Urothelium cell line (cell line): ENCODE results near the gene REEP6.

Experiments used
- DNase-seq: peaks from one replicate; pipeline ENCODE4 v3.0.0; 2011; ENCODE audit warnings: low spot score, mixed read lengths
- FAIRE-seq: peaks from 2 replicates; lab custom pipeline; 2011; peaks lifted over from hg19 to GRCh38; lab: Jason Lieb, UNC

The REEP6 gene

GRCh38 chr19:1456121-1456900 is 34.7 kb upstream of the REEP6 start:
- DNase-seq (no peak), FAIRE-seq (no peak)

DNA sequence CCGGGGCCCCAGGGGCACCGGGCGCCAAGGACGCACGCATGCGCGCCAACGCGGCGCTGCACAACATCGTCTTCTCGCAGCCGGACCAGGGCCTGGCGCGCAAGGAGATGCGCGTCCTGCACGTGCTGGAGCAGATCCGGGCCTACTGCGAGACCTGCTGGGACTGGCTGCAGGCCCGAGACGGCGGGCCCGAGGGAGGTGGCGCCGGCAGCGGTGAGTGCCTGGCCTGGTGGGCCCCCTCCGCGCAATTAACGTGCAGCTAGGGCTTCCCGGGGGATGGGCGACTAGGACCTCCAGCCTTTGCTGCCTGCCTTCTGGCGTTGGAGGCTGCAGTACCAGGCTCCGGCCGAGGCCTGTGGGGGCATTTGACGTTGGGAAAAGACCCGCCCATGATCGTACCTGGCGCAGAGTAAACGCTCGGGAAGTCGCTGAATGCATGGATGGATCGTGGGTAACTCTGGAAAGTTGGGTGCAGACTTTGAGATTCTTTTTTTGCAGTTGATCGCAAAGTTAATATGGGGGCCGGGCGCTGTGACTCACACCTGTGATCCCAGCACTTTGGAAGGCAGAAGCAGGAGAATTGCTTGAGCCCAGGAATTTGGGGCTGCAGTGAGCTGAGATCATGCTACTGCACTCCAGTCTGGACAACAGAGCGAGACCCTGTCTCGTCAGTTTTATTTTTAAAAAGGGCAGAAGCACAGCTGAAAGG is 33.8 kb upstream of the REEP6 start:
- FAIRE-seq (no peak), DNase-seq (no peak)

- FAIRE-seq (no peak), DNase-seq (no peak)
These were observed 33.1 kb upstream of the REEP6 start for GRCh38 chr19:1457892-1458291.

DNA sequence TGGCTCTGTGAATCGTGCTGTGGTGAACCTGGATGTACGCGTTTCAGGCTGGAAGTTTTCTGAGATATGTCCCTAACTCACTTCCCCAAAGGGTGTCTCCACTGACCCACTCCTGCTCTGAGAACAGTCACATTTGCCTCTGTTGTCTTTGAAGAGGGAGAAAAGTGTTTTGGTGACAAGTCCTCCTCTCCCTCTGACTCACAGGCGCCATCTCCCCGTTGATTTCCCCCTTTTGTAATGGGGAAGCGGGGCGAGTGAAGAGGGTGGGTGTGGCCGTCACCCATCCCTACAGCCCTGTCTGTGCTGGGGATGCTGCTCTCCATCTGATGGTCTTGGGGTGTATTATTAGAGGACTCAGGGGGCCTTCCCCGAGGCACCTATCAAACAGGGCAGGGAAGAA is 31.5 kb upstream of the REEP6 start:
- FAIRE-seq: no peak

GRCh38 chr19:1460033-1460995 is 30.7 kb upstream of the REEP6 start:
- DNase-seq: no peak
- no peak for FAIRE-seq

More for the DNA sequence above, 31.5 kb upstream of the REEP6 start:
- DNase-seq: no peak

DNA sequence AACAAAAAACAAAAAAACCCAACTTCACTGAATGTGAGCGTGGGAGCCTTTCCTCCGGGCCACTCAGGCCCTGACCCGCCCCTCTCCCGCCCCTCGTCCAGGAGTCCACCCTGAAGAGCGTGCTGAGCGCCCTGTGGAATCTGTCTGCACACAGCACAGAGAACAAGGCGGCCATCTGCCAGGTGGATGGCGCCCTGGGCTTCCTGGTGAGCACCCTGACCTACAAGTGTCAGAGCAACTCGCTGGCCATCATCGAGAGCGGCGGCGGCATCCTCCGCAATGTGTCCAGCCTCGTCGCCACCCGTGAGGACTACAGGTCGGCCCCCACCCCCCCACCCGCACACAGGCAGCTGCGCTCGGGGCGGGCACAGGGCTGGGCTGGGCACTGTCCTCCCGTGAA is 29.1 kb upstream of the REEP6 start:
- DNase-seq (no peak), FAIRE-seq (no peak)

DNA sequence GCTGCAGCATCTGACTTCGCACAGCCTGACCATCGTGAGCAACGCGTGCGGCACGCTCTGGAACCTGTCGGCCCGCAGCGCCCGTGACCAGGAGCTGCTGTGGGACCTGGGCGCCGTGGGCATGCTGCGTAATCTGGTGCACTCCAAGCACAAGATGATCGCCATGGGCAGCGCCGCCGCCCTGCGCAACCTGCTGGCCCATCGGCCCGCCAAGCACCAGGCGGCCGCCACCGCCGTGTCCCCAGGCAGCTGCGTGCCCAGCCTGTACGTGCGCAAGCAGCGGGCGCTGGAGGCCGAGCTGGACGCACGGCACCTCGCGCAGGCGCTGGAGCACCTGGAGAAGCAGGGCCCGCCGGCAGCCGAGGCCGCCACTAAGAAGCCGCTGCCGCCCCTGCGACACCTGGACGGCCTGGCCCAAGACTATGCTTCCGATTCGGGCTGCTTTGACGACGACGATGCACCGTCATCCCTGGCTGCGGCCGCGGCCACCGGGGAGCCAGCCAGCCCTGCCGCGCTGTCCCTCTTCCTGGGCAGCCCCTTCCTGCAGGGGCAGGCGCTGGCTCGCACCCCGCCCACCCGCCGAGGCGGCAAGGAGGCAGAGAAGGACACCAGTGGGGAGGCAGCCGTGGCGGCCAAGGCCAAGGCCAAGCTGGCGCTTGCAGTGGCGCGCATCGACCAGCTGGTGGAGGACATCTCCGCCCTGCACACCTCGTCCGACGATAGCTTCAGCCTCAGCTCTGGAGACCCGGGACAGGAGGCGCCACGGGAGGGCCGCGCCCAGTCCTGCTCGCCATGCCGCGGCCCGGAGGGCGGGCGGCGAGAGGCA is 25.6 kb upstream of the REEP6 start:
- FAIRE-seq: no peak
- no peak for DNase-seq

DNA sequence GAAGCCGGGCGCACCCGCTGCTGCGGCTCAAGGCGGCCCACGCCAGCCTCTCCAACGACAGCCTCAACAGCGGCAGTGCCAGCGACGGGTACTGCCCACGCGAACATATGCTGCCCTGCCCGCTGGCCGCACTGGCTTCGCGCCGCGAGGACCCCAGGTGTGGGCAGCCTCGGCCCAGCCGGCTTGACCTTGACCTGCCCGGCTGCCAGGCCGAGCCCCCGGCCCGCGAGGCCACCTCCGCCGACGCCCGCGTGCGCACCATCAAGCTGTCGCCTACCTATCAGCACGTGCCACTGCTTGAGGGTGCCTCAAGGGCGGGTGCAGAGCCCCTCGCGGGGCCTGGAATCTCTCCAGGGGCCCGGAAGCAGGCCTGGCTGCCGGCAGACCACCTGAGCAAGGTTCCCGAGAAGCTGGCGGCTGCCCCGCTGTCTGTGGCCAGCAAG is 24.9 kb upstream of the REEP6 start:
- no peak for FAIRE-seq
- DNase-seq: no peak

DNA sequence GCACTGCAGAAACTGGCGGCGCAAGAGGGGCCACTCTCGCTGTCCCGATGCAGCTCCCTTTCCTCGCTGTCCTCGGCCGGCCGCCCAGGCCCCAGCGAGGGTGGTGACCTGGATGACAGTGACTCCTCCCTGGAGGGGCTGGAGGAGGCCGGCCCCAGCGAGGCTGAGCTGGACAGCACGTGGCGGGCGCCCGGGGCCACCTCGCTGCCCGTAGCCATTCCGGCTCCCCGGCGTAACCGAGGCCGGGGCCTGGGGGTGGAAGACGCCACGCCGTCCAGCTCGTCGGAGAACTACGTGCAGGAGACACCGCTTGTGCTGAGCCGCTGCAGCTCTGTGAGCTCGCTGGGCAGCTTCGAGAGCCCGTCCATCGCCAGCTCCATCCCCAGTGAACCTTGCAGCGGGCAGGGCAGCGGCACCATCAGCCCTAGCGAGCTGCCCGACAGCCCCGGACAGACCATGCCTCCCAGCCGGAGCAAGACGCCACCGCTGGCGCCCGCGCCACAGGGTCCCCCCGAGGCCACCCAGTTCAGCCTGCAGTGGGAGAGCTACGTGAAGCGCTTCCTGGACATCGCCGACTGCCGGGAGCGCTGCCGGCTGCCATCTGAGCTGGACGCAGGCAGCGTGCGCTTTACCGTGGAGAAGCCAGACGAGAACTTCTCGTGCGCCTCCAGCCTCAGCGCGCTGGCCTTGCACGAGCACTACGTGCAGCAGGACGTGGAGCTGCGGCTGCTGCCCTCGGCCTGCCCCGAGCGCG is 24.3 kb upstream of the REEP6 start:
- no peak for FAIRE-seq
- no peak for DNase-seq

DNA sequence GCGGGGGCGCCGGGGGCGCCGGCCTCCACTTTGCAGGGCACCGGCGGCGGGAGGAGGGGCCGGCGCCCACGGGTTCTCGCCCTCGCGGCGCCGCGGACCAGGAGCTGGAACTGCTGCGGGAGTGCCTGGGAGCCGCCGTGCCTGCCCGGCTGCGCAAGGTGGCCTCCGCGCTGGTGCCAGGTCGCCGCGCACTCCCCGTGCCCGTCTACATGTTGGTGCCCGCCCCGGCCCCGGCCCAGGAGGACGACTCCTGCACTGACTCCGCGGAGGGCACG is 23.8 kb upstream of the REEP6 start:
- FAIRE-seq (no peak), DNase-seq (no peak)

GRCh38 chr19:1467490-1468273 is 23.3 kb upstream of the REEP6 start:
- DNase-seq: no peak
- no peak for FAIRE-seq

GRCh38 chr19:1468274-1468820 is 22.6 kb upstream of the REEP6 start:
- no peak for DNase-seq

DNA sequence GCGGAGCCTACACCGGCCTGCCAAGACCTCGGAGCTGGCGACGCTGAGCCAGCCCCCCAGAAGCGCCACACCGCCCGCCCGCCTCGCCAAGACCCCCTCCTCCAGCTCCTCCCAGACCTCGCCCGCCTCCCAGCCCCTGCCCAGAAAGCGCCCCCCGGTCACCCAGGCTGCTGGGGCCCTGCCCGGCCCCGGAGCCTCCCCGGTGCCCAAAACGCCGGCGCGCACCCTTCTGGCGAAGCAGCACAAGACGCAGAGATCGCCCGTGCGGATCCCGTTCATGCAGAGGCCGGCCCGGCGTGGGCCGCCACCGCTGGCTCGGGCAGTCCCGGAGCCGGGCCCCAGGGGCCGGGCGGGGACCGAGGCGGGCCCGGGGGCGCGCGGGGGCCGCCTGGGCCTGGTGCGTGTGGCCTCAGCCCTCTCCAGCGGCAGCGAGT is 22.1 kb upstream of the REEP6 start:
- DNase-seq: no peak
- no peak for FAIRE-seq

More at GRCh38 chr19:1468274-1468820, 22.6 kb upstream of the REEP6 start:
- FAIRE-seq: no peak

DNA sequence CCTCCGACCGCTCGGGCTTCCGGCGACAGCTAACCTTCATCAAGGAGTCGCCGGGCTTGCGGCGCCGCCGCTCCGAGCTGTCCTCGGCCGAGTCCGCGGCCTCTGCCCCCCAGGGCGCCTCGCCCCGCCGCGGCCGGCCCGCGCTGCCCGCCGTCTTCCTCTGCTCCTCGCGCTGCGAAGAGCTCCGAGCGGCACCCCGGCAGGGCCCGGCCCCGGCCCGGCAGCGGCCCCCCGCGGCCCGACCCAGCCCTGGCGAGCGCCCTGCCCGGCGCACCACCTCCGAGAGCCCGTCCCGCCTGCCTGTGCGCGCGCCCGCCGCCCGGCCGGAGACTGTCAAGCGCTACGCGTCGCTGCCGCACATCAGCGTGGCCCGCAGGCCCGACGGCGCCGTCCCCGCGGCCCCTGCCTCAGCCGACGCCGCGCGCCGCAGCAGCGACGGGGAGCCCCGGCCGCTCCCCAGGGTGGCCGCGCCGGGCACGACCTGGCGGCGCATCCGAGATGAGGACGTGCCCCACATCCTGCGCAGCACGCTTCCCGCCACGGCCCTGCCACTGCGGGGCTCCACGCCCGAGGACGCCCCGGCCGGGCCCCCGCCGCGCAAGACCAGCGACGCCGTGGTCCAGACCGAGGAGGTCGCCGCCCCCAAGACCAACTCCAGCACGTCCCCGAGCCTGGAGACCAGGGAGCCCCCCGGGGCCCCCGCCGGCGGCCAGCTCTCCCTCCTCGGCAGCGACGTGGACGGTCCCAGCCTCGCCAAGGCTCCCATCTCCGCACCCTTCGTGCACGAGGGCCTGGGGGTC is 21.5 kb upstream of the REEP6 start:
- DNase-seq: no peak
- no peak for FAIRE-seq

DNA sequence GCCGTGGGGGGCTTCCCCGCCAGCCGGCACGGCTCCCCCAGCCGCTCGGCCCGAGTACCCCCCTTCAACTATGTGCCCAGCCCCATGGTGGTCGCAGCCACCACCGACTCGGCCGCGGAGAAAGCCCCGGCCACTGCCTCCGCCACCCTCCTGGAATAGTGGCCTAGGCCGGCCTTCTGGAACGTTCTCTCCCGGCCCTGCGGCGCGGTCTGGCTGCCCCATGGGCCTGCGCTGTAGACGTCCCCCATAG is 21.0 kb upstream of the REEP6 start:
- DNase-seq: no peak
- no peak for FAIRE-seq

GRCh38 chr19:1470305-1471009 is 20.5 kb upstream of the REEP6 start:
- no peak for FAIRE-seq
- DNase-seq: no peak

GRCh38 chr19:1471010-1471514 is 19.9 kb upstream of the REEP6 start:
- DNase-seq (no peak), FAIRE-seq (no peak)
